GM06990 (cell line): ENCODE measurements around the gene ZNF384.

Experiments
- DNase-seq: peaks from one replicate; pipeline ENCODE4 v3.0.0-alpha.2; 2011; ENCODE audit not compliant: insufficient read length; ENCODE audit errors: extremely low read depth
- H3K27me3 ChIP-seq: replicated peaks from 2 replicates; pipeline ENCODE4 v1.6.0; 2011; ENCODE audit warnings: low read length; ENCODE audit not compliant: control insufficient read depth, insufficient read depth
- H3K36me3 ChIP-seq: 2 replicates; pipeline ENCODE4 v1.5.1; 2011; ENCODE audit warnings: low read length; ENCODE audit not compliant: control insufficient read depth, insufficient read depth
- H3K4me3 ChIP-seq: replicated peaks from 2 replicates; pipeline ENCODE4 v1.5.1; 2011; ENCODE audit warnings: low read depth, mild to moderate bottlenecking, control low read depth, low read length
- CTCF ChIP-seq: IDR thresholded peaks from 2 replicates; pipeline ENCODE4 v1.5.1; 2011; ENCODE audit warnings: low read length, control low read depth, mild to moderate bottlenecking, inconsistent platforms; ENCODE audit not compliant: insufficient read depth, poor library complexity, severe bottlenecking

ZNF384 gene

GRCh38 chr12:6688999-6689882 is at the start of gene ZNF384:
Gene ZNF384 (minus strand): TSS chr12:6689375. CDS start chr12:6679520, 9,855 bp downstream.
- Histone ChIP-seq H3K4me3 (peak within 1 kb of the TSS; percentile 98), H3K36me3 (no peaks in the 10 kb centered on the region; the same call in 1 of the 2 replicates), H3K27me3 (no peaks in the 10 kb centered on the region)
- DNase-seq: peak; percentile 96
- TF ChIP-seq CTCF: no peak

- Histone ChIP-seq H3K36me3 (no peaks in the 10 kb centered on the region; the same call in 1 of the 2 replicates), H3K27me3 (no peaks in the 10 kb centered on the region), H3K4me3 (no peak overlapping the region)
- no peak for DNase-seq
- no peak for TF ChIP-seq CTCF
These were observed 47.6 kb upstream of the ZNF384 start for GRCh38 chr12:6736754-6737153.

- no peak for DNase-seq
- H3K36me3 ChIP-seq: peaks cover 4% of the 10 kb centered on the region
- no peaks in the 10 kb centered on the region for H3K27me3 ChIP-seq
These were observed 46.4 kb upstream of the ZNF384 start for GRCh38 chr12:6735448-6736191.

GRCh38 chr12:6734506-6735387 is 45.6 kb upstream of the ZNF384 start:
- TF ChIP-seq CTCF: no peak

More at GRCh38 chr12:6735448-6736191, 46.4 kb upstream of the ZNF384 start:
- H3K4me3 ChIP-seq: no peak overlapping the region
- TF ChIP-seq CTCF: peak; percentile 71

GRCh38 chr12:6730169-6730568 is 41.0 kb upstream of the ZNF384 start:
- Histone ChIP-seq H3K36me3 (peaks cover 14% of the 10 kb centered on the region), H3K27me3 (no peaks in the 10 kb centered on the region), H3K4me3 (no peak overlapping the region)
- DNase-seq: no peak
- TF ChIP-seq CTCF: no peak

More at GRCh38 chr12:6734506-6735387, 45.6 kb upstream of the ZNF384 start:
- DNase-seq: no peak
- Histone ChIP-seq H3K27me3 (no peaks in the 10 kb centered on the region), H3K4me3 (no peak overlapping the region), H3K36me3 (peaks cover 9% of the 10 kb centered on the region)
